Breast epithelium (tissue), 3 donors: ENCODE results near the gene C6orf141.

ENCODE experiments used
- CTCF ChIP-seq, 3 donors: fragments of 450-650 bp; IDR thresholded peaks; one replicate each; pipeline ENCODE4 v1.5.1; 2016 to 2017; ENCODE audit warnings: antibody characterized with exemption in 3 of 3, mild to moderate bottlenecking in 3 of 3, moderate library complexity in 3 of 3
- POLR2A ChIP-seq: fragments of 450-650 bp; IDR thresholded peaks from one replicate; pipeline ENCODE4 v1.6.1; 2016; ENCODE audit warnings: antibody characterized with exemption, mild to moderate bottlenecking, moderate library complexity
- POLR2AphosphoS5 ChIP-seq, 3 donors: sonication (generic); formaldehyde crosslinking; IDR thresholded peaks; one replicate each; pipeline ENCODE4 v1.6.1; 2017; ENCODE audit warnings: antibody characterized with exemption in 3 of 3

GRCh38 chr6:49539102-49539501 lies 11.4 kb upstream of the C6orf141 start:
- TF ChIP-seq CTCF (IDR thresholded peaks at IDR 0.05) = no peak
- TF ChIP-seq POLR2A = no peak
- TF ChIP-seq POLR2AphosphoS5 (IDR thresholded peaks at IDR 0.05) = no peak
